ENCODE data around the gene MRPL46. TPM values are rescaled to one million over a fixed set of nuclear protein-coding genes. Genes with fewer than 3 reads are reported as not detected.
"Not testable (repeated sequence)": the region's sequence is repeated elsewhere in the genome, so short reads cannot be mapped to it uniquely, and the experiment has no call there.

Gene MRPL46
- total and polyA plus RNA-seq, 4 donors: 12.1 to 28.7 (median 21.1) TPM

DNA sequence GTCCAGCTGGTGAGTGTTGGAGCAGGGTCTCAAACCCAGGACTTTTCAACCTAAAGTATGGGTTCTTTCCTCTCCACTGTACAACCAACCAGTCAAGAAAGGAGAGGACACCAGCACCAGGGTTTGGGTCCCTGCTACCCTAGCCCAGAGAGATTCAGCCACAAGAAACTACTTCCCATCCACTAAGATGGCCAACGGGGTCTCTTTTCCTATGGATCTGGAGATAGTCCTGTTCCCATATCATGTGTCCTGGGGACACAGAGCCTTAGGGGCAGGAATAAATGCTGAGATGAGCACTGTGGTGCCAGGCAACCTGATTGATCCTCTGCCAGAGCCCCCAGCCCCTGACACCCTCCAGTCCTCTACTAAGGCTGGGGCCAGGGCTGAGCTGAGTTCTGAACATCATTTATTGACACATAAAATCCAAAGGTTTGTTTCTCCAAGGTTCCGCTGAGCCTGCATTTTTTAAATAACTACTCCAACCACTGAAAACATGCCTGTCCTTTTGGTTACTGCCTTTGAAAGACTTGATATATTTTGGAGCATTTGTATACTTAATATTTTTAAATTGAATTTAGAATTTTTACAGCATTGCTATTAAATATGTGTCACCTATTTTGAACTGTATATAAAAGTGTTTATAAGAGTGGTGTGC, 26.0 kb downstream of the MRPL46 start:
- Histone ChIP-seq H3K4me3 (no peak overlapping the region), H3K4me1 (ENCODE audit: control insufficient read depth in 5 of 5, insufficient read depth in 5 of 5, low read length in 5 of 5) (peaks cover 0 to 2% (median 0%) of the 10 kb centered on the region in 5 donors), H3K27ac (ENCODE audit: low read depth in 1 of 2, low read length in 1 of 2) (no peak overlapping the region), H3K9me3 (ENCODE audit: control insufficient read depth in 4 of 4, insufficient read depth in 3 of 4, low read length in 3 of 4) (peaks cover 0 to 6% (median 0%) of the 10 kb centered on the region in 4 donors), H3K27me3 (ENCODE audit: control insufficient read depth in 3 of 3, insufficient read depth in 3 of 3, low read length in 2 of 3) (peaks cover 0 to 2% (median 0%) of the 10 kb centered on the region in 3 donors), H3K9ac (ENCODE audit: insufficient read depth in 1 of 2, low read length in 2 of 2) (no peak overlapping the region), H3K36me3 (ENCODE audit: control insufficient read depth in 4 of 4, insufficient read depth in 4 of 4, low read length in 4 of 4) (no peaks in the 10 kb centered on the region)
- WGBS, 2 donors: 84 to 89% methylated on average over 2 of the region's 2 CpGs
- ATAC-seq (ENCODE audit: insufficient read depth, low FRiP score) (no peak), DNase-seq (no peak)
- TF ChIP-seq, protein P1, sequence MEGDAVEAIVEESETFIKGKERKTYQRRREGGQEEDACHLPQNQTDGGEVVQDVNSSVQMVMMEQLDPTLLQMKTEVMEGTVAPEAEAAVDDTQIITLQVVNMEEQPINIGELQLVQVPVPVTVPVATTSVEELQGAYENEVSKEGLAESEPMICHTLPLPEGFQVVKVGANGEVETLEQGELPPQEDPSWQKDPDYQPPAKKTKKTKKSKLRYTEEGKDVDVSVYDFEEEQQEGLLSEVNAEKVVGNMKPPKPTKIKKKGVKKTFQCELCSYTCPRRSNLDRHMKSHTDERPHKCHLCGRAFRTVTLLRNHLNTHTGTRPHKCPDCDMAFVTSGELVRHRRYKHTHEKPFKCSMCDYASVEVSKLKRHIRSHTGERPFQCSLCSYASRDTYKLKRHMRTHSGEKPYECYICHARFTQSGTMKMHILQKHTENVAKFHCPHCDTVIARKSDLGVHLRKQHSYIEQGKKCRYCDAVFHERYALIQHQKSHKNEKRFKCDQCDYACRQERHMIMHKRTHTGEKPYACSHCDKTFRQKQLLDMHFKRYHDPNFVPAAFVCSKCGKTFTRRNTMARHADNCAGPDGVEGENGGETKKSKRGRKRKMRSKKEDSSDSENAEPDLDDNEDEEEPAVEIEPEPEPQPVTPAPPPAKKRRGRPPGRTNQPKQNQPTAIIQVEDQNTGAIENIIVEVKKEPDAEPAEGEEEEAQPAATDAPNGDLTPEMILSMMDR (IDR thresholded peaks at IDR 0.05; ENCODE audit: control extremely low read depth, extremely low read depth): no peak

DNA sequence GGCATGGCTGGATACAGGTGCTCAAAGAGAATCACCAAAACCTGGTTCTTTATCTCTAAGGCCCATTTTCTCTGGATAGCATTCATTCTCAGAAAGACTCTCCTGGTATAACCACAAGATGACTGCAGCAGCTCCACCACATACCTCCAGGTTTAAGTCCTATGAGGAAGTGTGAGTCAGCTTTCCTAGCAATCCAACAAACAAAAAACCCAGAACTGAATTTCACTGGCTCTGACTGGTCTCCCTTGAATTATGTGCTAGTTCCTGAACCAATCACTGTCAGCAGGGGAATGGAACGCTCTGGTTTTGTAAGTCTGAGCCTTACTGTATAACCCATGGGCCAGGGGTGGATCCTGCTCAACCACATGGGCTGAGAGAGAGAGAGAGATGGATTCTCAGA, 27.2 kb downstream of the MRPL46 start:
- no peaks in the 10 kb centered on the region for H3K36me3 ChIP-seq (ENCODE audit: control insufficient read depth in 4 of 4, insufficient read depth in 4 of 4, low read length in 4 of 4)
- peaks cover 0 to 6% (median 0%) of the 10 kb centered on the region in 4 donors for H3K9me3 ChIP-seq (ENCODE audit: control insufficient read depth in 4 of 4, insufficient read depth in 3 of 4, low read length in 3 of 4)
- H3K4me1 ChIP-seq (ENCODE audit: control insufficient read depth in 5 of 5, insufficient read depth in 5 of 5, low read length in 5 of 5): peaks cover 0 to 2% (median 0%) of the 10 kb centered on the region in 5 donors
- WGBS, 2 donors: 72 to 73% methylated on average over 1 of the region's 1 CpG
- ATAC-seq (ENCODE audit: insufficient read depth, low FRiP score) (no peak), DNase-seq (no peak)
- TF ChIP-seq, protein P1 (IDR thresholded peaks at IDR 0.05; ENCODE audit: control extremely low read depth, extremely low read depth): no peak
- no peak overlapping the region for H3K9ac ChIP-seq (ENCODE audit: insufficient read depth in 1 of 2, low read length in 2 of 2)
- H3K4me3 ChIP-seq: no peak overlapping the region
- no peak overlapping the region for H3K27ac ChIP-seq (ENCODE audit: low read depth in 1 of 2, low read length in 1 of 2)
- H3K27me3 ChIP-seq (ENCODE audit: control insufficient read depth in 3 of 3, insufficient read depth in 3 of 3, low read length in 2 of 3): peaks cover 0 to 2% (median 0%) of the 10 kb centered on the region in 3 donors

DNA sequence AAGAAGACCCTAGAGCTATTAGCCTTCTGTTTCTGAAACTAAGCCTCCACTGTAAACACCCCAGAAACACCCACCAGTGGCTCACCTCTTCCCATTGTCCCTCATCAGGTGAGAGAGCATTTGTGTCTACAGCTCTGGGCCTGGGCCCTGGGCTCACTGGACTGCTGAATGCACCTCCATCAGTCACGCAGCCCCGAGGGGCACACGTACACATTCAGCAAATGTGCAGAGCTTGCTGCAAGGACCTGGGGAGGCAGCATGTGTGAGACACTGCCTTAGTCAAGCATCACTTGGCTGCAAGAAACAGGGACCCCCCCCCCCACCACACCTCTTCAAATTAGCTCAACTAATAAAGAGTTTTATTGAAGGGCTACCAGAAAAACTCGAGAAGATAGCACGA, 29.0 kb downstream of the MRPL46 start:
- no peak for ATAC-seq (ENCODE audit: insufficient read depth, low FRiP score)
- H3K27ac ChIP-seq (ENCODE audit: low read depth in 1 of 2, low read length in 1 of 2): no peak overlapping the region
- no peak overlapping the region for H3K4me3 ChIP-seq
- H3K36me3 ChIP-seq (ENCODE audit: control insufficient read depth in 4 of 4, insufficient read depth in 4 of 4, low read length in 4 of 4): no peaks in the 10 kb centered on the region
- H3K4me1 ChIP-seq (ENCODE audit: control insufficient read depth in 5 of 5, insufficient read depth in 5 of 5, low read length in 5 of 5): peaks cover 0 to 2% (median 0%) of the 10 kb centered on the region in 5 donors
- peaks cover 0 to 2% (median 0%) of the 10 kb centered on the region in 3 donors for H3K27me3 ChIP-seq (ENCODE audit: control insufficient read depth in 3 of 3, insufficient read depth in 3 of 3, low read length in 2 of 3)
- DNase-seq: no peak
- WGBS, 2 donors: 79 to 81% methylated on average over 5 of the region's 5 CpGs
- no peak overlapping the region for H3K9ac ChIP-seq (ENCODE audit: insufficient read depth in 1 of 2, low read length in 2 of 2)
- TF ChIP-seq, protein P1 (IDR thresholded peaks at IDR 0.05; ENCODE audit: control extremely low read depth, extremely low read depth): no peak
- H3K9me3 ChIP-seq (ENCODE audit: control insufficient read depth in 4 of 4, insufficient read depth in 3 of 4, low read length in 3 of 4): peaks cover 0 to 4% (median 0%) of the 10 kb centered on the region in 4 donors

DNA sequence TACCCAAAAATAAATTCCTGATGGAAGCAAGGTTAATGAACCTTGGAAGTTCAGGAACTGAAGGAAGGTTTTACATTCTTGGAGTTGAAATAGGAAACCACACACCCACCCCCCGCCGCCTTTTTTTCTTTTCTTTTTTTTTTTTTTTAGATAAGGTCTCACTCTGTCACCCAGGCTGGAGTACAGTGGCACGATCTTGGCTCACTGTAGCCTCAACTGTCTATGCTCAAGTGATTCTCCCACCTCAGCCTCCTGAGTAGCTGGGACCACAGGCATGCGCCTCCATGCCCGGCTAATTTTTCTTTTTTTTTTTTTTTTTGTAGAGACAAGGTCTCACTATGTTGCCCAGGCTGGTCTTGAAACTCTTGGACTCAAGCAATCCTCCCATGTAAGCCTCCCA, 33.1 kb downstream of the MRPL46 start:
- 69 to 85% methylated on average over 5 of the region's 5 CpGs for WGBS, 2 donors
- not testable (repeated sequence) for H3K4me3 ChIP-seq; H3K9me3 ChIP-seq (ENCODE audit: control insufficient read depth in 4 of 4, insufficient read depth in 3 of 4, low read length in 3 of 4); H3K4me1 ChIP-seq (ENCODE audit: control insufficient read depth in 5 of 5, insufficient read depth in 5 of 5, low read length in 5 of 5); DNase-seq; ATAC-seq (ENCODE audit: insufficient read depth, low FRiP score); H3K27ac ChIP-seq (ENCODE audit: low read depth in 1 of 2, low read length in 1 of 2); H3K9ac ChIP-seq (ENCODE audit: insufficient read depth in 1 of 2, low read length in 2 of 2); H3K36me3 ChIP-seq (ENCODE audit: control insufficient read depth in 4 of 4, insufficient read depth in 4 of 4, low read length in 4 of 4)
- peaks cover 0 to 12% (median 0%) of the 10 kb centered on the region in 3 donors for H3K27me3 ChIP-seq (ENCODE audit: control insufficient read depth in 3 of 3, insufficient read depth in 3 of 3, low read length in 2 of 3)
